HG03103 (cell line): ENCODE measurements around the gene RNF217.

Source experiments
- ATAC-seq: cut with Tn5 transposase; IDR thresholded peaks from one replicate; pipeline ENCODE4 v1.9.1; 2021; ENCODE audit warnings: low read depth; ENCODE audit not compliant: unreplicated experiment

The RNF217 gene

GRCh38 chr6:125095580-125096301 lies 133.5 kb downstream of the RNF217 start:
- ATAC-seq: no peak

GRCh38 chr6:125097186-125097585 lies 134.9 kb downstream of the RNF217 start:
- no peak for ATAC-seq

DNA sequence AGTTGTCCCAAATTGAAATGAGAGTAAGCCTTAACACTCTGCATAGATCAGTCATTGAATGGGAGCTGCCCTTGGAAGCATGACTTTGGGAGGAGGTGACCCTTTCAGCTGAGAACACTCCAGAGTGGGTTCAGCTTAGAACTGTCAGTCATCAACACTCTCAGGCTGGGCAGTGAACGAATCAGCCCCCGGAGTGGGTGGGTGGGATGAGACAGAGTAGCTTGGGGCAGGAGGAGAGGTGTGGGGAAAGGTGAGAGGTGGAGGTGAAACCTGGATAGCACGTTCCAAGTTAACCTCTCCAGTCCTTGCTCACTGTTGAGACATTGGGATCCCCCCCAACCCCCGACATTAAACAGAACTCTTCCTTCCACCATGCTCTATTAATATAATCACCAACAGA lies 136.0 kb downstream of the RNF217 start:
- no peak for ATAC-seq

GRCh38 chr6:125099211-125100073 lies 137.2 kb downstream of the RNF217 start:
- ATAC-seq: peak; percentile 70

GRCh38 chr6:125100074-125100652 lies 137.9 kb downstream of the RNF217 start:
- no peak for ATAC-seq

DNA sequence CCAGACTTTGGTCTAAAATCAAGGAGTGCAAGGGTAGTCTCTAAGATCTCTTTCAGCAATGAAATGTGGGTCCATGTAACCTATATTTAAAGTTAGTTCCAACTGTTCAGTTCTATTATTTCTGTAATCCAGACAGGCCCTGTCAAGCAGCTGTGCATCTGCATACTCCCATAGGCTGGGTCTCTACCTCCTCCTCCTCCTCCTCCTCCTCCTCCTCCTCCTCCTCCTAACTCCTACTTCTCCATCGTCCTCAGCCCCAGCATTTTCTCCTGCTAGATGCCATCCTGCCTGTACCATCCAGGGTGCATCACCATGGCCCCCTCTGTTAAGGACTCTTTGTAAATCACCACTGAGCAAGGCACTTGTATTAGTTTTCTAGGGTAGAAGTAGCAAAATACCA lies 138.9 kb downstream of the RNF217 start:
- no peak for ATAC-seq

- no peak for ATAC-seq
Observed at GRCh38 chr6:125101631-125102030, 139.4 kb downstream of the RNF217 start.

DNA sequence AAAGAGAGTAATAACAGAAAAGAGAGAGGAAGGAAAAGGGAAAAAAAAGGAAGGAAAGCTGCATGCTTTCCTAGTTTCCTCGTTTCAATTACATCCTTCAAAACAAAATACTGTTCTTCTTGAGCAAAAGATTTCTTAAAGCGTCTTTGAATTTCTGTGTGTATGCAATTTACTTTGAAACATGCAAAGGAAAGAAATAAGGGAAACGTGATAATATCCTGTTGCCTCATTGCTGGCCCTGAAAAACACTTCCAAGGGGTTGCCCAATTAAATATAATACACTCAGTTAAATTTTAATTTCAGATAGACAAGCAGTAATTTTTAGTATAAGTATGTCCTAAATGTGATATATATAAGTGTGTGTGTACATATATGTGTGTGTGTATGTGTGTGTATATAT lies 140.2 kb downstream of the RNF217 start:
- no peak for ATAC-seq

DNA sequence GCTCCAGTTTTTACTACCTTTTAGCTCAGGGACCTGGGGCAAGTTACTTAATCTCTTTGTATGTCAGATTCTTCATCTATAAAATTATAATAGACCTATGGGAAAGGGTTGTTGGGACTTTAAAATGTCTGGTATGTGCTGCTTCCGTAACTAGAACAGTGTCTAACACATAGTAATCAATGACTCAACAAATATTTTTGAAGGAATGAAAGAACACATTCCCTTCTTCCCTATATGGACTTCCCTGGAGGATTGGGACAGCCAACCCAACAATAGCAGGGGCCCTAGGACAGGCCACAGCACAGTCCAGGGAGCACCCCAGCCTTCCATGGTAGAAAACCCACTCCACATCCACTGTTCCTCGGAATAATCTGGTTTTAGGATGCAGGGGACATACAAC lies 140.7 kb downstream of the RNF217 start:
- ATAC-seq: no peak

GRCh38 chr6:125104425-125104824 lies 142.2 kb downstream of the RNF217 start:
- ATAC-seq: no peak

GRCh38 chr6:125107048-125107447 lies 144.8 kb downstream of the RNF217 start:
- ATAC-seq: no peak

GRCh38 chr6:125107896-125108295 lies 145.7 kb downstream of the RNF217 start:
- no peak for ATAC-seq

GRCh38 chr6:125110056-125110455 lies 147.8 kb downstream of the RNF217 start:
- ATAC-seq: no peak

- no peak for ATAC-seq
Observed at GRCh38 chr6:125111219-125111983, 149.2 kb downstream of the RNF217 start.

DNA sequence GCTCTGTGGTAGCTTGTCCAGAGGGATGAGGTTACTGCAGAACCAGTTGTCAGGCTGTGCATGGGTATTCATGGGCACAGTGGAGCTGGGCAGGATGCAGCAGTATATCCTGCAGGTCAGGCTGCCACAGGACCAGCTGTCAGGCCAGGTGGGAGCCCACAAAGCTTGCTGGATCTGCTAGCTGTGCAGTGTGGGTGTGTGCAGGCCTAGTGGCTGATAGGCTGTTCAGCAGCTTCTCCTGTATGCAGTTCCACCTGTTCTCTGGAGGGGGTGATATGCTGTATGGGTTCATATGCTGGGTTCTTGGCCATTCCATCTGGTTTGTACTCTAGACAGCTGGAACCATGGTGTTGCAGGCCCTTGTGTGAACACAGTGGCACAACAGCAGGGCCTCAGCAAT lies 150.7 kb downstream of the RNF217 start:
- ATAC-seq: no peak

- ATAC-seq: peak; percentile 52
Observed at GRCh38 chr6:125114248-125114858, 152.1 kb downstream of the RNF217 start.

DNA sequence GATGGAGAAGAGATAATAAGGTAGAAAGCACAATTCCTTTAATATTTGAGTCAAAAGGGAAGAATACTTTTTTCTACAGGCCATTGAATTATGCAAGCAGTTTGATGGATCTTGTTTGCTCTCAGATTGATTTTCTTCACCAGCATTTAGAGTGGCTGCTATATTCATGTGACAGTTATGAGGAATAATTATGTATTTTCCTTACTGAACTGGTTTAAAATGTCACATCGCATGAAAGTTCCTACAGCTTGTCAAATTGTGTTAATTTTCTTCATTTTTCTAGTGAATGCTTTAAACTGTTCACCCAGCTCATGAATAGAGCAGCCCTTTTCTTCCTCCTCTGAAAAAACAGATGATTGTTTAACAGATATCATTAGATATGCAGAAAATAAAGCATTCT lies 153.9 kb downstream of the RNF217 start:
- ATAC-seq: no peak

GRCh38 chr6:125116710-125117109 lies 154.5 kb downstream of the RNF217 start:
- no peak for ATAC-seq

DNA sequence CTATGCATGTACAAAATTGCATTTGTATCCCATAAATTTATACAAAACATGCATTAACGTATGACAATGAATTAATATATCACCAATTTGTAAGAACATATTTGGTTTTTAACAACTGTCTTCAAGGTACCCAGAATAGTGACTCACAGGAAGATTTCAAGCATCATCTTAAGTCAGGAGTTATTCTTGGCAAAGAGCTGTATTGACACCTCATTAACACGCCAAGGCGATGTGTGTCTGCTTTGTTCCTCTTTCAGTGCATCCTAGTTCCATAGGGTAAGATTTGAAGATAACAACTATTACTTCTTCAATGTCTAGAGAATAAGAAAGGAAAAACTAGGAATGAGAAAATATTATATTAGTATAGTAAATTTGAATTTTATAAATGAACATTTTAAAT lies 155.6 kb downstream of the RNF217 start:
- no peak for ATAC-seq

DNA sequence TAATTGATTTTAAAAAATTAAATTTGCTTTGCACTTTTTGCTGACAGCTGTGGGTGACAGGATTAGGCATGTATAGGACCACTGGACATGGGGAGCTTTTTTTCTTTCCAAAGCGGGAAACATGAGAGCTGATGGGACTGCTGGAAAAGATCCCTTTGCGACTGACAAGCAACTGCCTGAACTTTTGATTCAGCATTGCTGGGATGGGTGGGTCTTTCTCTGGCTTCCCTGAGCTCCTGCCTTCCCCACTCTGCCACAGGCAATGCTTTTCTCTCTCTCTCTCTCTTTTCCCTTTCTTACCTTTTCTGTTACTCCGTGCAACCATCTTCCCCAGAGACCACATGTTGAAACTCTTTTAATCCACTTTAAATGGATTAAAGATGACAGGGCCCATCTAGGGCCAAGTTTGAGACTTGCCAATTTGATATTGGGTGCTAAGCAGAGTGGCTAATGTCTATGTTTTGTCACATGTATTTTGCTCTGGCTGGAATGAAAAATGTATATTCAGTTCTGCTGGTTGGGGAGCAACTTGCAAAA lies 157.9 kb downstream of the RNF217 start:
- no peak for ATAC-seq
